Erythroblast (primary cell): ENCODE measurements around the gene CUX1.

Source experiments
- GATA1 ChIP-seq: IDR thresholded peaks from 2 replicates; pipeline ENCODE4 v1.6.1; 2011; ENCODE audit warnings: low read depth, mild to moderate bottlenecking, control low read depth, low read length, moderate library complexity
- POLR2A ChIP-seq: IDR thresholded peaks from 2 replicates; pipeline ENCODE4 v1.6.1; 2011; ENCODE audit warnings: mild to moderate bottlenecking, low read length

- TF ChIP-seq POLR2A (no peak), GATA1 (no peak)
Measured at GRCh38 chr7:102059524-102059923, 242.1 kb downstream of the CUX1 start.
